Breast epithelium (tissue), 3 donors: ENCODE measurements around the gene SNCB.

Source experiments
- POLR2A ChIP-seq: fragments of 450-650 bp; IDR thresholded peaks from one replicate; pipeline ENCODE4 v1.6.1; 2016; ENCODE audit warnings: antibody characterized with exemption, mild to moderate bottlenecking, moderate library complexity
- POLR2AphosphoS5 ChIP-seq, 3 donors: sonication (generic); formaldehyde crosslinking; IDR thresholded peaks; one replicate each; pipeline ENCODE4 v1.6.1; 2017; ENCODE audit warnings: antibody characterized with exemption in 3 of 3
- TF ChIP-seq, protein P1 (sequence below), 3 donors: fragments of 450-650 bp; IDR thresholded peaks; one replicate each; pipeline ENCODE4 v1.5.1; 2016 to 2017; ENCODE audit warnings: antibody characterized with exemption in 3 of 3, mild to moderate bottlenecking in 3 of 3, moderate library complexity in 3 of 3

DNA sequence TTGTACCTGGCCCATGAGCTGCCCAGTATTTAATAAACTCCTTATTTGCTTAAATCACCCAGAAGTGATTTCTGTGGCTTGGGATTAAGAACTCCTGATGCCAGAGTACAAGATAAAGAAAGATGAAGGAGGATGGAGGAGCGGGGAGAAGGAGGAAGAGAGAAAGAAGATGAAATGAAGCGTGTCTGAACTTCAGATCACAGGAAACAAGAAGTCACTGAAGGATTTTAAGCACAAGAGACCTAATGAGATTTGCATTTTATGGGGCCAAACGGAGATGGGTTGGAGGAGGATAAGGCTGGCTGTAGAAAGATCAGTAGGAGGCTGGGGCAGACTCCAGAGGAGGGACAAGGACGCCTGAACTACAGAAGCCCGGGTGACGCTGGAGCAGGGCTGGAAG, 3.3 kb upstream of the SNCB start:
- TF ChIP-seq, protein P1, sequence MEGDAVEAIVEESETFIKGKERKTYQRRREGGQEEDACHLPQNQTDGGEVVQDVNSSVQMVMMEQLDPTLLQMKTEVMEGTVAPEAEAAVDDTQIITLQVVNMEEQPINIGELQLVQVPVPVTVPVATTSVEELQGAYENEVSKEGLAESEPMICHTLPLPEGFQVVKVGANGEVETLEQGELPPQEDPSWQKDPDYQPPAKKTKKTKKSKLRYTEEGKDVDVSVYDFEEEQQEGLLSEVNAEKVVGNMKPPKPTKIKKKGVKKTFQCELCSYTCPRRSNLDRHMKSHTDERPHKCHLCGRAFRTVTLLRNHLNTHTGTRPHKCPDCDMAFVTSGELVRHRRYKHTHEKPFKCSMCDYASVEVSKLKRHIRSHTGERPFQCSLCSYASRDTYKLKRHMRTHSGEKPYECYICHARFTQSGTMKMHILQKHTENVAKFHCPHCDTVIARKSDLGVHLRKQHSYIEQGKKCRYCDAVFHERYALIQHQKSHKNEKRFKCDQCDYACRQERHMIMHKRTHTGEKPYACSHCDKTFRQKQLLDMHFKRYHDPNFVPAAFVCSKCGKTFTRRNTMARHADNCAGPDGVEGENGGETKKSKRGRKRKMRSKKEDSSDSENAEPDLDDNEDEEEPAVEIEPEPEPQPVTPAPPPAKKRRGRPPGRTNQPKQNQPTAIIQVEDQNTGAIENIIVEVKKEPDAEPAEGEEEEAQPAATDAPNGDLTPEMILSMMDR (IDR thresholded peaks at IDR 0.05): no peak
- TF ChIP-seq POLR2AphosphoS5 (IDR thresholded peaks at IDR 0.05) (no peak), POLR2A (no peak)
